BE2C (cell line): Measurements from ENCODE around the gene PPP4R1. TPM values are rescaled to one million over a fixed set of nuclear protein-coding genes. Genes with fewer than 3 reads are reported as not detected.

ENCODE experiments used
- DNase-seq: peaks from one replicate; pipeline ENCODE4 v3.0.0-alpha.2; 2020
- H3K27me3 ChIP-seq: fragments of 250-450 bp; sonication (Bioruptor Pico); 2 replicates; pipeline ENCODE4 v1.5.1; 2020; ENCODE audit warnings: mild to moderate bottlenecking
- H3K36me3 ChIP-seq: fragments of 250-450 bp; sonication (Bioruptor Pico); 2 replicates; pipeline ENCODE4 v1.5.1; 2020; ENCODE audit warnings: mild to moderate bottlenecking
- H3K4me1 ChIP-seq: fragments of 250-450 bp; sonication (Bioruptor Pico); 2 replicates; pipeline ENCODE4 v1.5.1; 2020
- H3K4me3 ChIP-seq: 2 replicates; pipeline ENCODE4 v1.5.1; 2011; ENCODE audit warnings: low read depth, low read length
- H3K9me3 ChIP-seq: fragments of 250-450 bp; sonication (Bioruptor Pico); 2 replicates; pipeline ENCODE4 v1.5.1; 2020
- polyA plus RNA-seq: library from polyadenylated mRNA; unstranded; fragments of >200 nt; gene quantifications from one replicate; pipeline ENCODE4 v1.2.1, GENCODE V29; 2012; ENCODE audit warnings: low read depth, missing spikeins; ENCODE audit not compliant: insufficient read length, insufficient read depth
- TF ChIP-seq, protein P1 (sequence below): IDR thresholded peaks from 2 replicates; pipeline ENCODE4 v1.5.1; 2012; ENCODE audit warnings: mild to moderate bottlenecking, low read depth, low read length

PPP4R1 gene, protein sequence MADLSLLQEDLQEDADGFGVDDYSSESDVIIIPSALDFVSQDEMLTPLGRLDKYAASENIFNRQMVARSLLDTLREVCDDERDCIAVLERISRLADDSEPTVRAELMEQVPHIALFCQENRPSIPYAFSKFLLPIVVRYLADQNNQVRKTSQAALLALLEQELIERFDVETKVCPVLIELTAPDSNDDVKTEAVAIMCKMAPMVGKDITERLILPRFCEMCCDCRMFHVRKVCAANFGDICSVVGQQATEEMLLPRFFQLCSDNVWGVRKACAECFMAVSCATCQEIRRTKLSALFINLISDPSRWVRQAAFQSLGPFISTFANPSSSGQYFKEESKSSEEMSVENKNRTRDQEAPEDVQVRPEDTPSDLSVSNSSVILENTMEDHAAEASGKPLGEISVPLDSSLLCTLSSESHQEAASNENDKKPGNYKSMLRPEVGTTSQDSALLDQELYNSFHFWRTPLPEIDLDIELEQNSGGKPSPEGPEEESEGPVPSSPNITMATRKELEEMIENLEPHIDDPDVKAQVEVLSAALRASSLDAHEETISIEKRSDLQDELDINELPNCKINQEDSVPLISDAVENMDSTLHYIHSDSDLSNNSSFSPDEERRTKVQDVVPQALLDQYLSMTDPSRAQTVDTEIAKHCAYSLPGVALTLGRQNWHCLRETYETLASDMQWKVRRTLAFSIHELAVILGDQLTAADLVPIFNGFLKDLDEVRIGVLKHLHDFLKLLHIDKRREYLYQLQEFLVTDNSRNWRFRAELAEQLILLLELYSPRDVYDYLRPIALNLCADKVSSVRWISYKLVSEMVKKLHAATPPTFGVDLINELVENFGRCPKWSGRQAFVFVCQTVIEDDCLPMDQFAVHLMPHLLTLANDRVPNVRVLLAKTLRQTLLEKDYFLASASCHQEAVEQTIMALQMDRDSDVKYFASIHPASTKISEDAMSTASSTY
- 23.5 TPM for polyA plus RNA-seq

DNA sequence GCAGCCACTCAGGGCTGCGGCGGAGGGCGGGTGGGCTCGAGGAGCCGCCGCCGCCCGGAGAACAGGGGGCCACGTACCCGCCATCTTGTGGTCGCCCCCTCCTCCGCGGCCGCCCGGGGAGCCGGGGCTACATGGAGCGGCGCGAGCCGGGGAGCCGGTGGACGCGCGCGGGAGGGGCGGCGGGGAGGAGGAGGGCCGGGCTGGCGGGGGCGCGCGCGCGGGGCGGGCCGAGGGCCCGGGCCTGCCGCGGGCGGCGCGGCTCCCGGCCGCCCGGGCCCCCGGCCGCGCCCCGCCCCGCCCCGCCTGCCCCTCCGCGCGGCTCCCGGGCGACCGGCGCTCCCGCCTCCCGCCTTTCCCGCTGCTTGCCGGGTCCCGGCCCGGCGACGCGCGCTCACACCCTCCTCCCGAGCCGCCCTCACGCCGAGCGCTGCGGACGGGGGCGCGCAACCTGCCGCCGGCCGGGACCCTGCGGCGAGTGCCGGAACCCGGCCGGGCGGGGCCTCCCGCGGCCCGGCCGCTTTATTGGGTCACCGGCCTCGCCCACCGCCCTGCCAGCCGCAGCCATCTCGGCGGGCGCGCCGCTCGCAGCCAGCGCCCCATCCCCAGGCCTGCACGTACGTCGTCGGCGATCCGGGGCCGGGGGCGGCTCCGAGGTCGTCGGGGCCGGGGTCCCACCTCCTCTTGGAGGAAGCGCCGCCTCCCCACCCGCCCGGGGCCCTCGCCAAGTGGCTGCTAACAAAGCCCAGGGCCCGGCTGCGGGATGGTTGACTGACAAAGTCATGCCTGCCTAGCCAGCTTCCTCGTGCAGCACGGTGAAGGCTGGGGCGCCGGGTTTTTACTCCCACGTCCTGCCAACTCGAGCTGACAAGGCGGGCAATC is at the start of gene PPP4R1:
PPP4R1 (minus strand) TSS at position 159 of the 879 bp plus-strand sequence; CDS start at position 84, 75 bp downstream.
- DNase-seq: peak; percentile 74
- Histone ChIP-seq H3K4me1 (no peaks in the 10 kb centered on the region), H3K4me3 (peak within 1 kb of the TSS; percentile 53), H3K36me3 (no peaks in the 10 kb centered on the region; the same call in 1 of the 2 replicates), H3K27me3 (no peaks in the 10 kb centered on the region), H3K9me3 (no peaks in the 10 kb centered on the region)
- TF ChIP-seq, protein P1, sequence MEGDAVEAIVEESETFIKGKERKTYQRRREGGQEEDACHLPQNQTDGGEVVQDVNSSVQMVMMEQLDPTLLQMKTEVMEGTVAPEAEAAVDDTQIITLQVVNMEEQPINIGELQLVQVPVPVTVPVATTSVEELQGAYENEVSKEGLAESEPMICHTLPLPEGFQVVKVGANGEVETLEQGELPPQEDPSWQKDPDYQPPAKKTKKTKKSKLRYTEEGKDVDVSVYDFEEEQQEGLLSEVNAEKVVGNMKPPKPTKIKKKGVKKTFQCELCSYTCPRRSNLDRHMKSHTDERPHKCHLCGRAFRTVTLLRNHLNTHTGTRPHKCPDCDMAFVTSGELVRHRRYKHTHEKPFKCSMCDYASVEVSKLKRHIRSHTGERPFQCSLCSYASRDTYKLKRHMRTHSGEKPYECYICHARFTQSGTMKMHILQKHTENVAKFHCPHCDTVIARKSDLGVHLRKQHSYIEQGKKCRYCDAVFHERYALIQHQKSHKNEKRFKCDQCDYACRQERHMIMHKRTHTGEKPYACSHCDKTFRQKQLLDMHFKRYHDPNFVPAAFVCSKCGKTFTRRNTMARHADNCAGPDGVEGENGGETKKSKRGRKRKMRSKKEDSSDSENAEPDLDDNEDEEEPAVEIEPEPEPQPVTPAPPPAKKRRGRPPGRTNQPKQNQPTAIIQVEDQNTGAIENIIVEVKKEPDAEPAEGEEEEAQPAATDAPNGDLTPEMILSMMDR: no peak

DNA sequence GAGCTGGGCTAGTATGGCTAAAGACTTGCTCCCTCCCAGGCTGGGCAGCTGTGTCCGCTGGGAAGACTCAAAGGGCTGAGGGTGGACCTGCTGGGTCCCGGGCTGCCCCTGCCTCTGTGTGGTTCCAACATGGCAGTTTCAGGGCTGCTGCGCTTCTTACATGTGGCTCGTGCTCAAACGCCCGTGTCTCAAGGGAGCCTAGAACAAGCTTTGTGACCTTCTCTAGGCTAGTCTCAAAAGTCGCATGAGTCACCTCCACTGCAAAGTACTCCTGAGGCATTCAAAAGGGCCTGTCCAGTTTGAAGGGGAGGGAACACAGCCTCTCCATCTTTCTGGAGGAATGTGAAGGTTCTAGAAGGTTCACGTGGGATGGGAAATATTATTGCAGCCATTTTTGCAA is 49.0 kb upstream of the PPP4R1 start:
- no peak overlapping the region for H3K4me3 ChIP-seq
- no peaks in the 10 kb centered on the region for H3K27me3 ChIP-seq
- DNase-seq: no peak
- TF ChIP-seq, protein P1: no peak
- H3K4me1 ChIP-seq: no peaks in the 10 kb centered on the region
- no peaks in the 10 kb centered on the region for H3K36me3 ChIP-seq
- no peaks in the 10 kb centered on the region for H3K9me3 ChIP-seq

DNA sequence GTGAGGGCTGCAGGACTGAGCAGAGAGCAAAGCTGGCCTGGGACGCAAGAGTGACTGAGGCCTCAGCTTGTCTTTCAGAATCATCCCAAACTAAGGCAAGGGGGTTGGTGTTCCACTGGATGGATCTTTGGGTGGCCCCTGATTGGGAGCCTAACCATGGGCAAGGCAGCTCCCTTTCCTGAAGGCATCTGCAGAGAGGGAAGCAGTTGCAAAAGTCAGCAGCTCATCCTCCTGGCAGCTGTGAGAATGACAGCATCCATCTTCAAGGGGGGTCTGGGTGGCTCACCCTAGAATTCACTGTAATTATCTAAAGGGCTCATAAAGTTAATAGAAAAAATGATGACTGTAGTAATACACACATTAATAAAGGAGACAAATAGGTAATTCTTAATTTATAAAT is 47.2 kb upstream of the PPP4R1 start:
- no peak overlapping the region for H3K4me3 ChIP-seq
- no peaks in the 10 kb centered on the region for H3K4me1 ChIP-seq
- DNase-seq: no peak
- H3K9me3 ChIP-seq: no peaks in the 10 kb centered on the region
- no peaks in the 10 kb centered on the region for H3K27me3 ChIP-seq
- TF ChIP-seq, protein P1: no peak
- no peaks in the 10 kb centered on the region for H3K36me3 ChIP-seq

DNA sequence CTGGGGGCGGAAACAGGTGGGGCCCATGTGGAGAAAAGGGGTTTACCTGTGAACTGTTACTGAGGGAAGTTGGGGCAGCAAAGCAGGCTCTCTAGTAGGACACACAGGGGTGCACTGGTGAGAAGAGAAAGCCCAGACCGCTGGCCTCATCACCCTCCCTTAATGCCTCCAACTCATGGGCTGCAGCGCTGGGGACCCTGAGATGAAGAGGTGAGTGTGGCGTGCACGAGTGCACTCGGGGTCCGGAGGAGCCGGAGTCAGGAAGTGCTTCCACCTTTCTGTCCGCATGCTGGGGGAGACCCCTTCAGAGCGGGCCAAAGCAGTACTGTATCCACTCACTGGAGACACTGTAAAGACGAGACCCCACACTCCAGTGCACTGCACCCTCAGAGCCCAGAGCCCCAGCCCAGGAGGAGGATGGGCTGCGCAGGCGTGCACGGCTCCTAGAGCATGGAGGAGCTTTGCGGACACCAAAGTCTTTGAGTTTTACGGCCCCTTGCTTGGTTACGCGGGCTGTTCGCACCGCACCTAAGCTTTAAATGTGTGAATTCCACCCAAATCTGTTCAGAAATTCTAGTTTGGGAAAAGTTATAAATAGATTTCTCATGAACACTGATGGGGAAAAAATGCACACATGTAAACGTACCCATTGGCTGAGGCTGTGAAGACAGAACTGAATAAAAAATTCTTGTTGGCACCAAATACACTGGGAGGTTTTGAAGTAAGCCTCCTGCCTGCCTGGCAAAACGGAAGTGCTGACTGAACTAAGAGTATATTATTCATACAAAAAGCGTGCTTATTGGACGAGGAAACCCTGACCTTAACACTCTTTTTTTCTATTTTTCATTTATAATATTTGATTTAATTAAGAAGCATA is 45.4 kb upstream of the PPP4R1 start:
- TF ChIP-seq, protein P1: no peak
- H3K4me1 ChIP-seq: no peaks in the 10 kb centered on the region
- no peaks in the 10 kb centered on the region for H3K9me3 ChIP-seq
- DNase-seq: no peak
- no peak overlapping the region for H3K4me3 ChIP-seq
- no peaks in the 10 kb centered on the region for H3K27me3 ChIP-seq
- H3K36me3 ChIP-seq: no peaks in the 10 kb centered on the region

DNA sequence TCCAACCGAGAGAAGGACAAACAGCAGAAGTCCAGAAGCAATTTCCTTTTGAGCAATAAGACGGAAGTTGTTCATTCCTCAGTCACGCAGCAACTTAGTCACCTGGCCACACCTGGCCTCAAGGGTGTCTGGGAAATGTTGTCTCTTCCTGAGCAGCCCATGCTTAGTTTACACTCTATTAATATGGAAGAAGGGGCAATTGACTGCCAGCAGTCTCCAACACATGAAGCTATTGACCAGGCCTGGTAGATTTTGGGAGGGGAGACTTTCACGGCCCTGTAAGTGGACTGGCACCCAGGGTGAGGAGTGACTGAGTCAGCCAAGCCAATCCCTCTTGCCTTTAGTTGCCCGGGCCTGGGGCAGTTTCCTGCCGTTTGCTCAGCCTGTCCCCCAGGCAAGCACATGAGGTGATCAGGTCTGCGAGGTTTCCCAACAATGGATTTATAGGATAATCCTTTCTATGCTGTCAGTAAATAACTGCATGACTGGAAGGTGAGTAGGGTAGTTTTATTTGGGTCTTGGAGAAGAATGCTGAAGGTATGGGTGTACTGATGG is 43.8 kb upstream of the PPP4R1 start:
- no peak overlapping the region for H3K4me3 ChIP-seq
- DNase-seq: no peak
- no peaks in the 10 kb centered on the region for H3K36me3 ChIP-seq
- H3K9me3 ChIP-seq: no peaks in the 10 kb centered on the region
- H3K4me1 ChIP-seq: no peaks in the 10 kb centered on the region
- H3K27me3 ChIP-seq: no peaks in the 10 kb centered on the region
- TF ChIP-seq, protein P1: no peak
